ENCODE results near the gene HMBS.

- TF ChIP-seq, protein P1, sequence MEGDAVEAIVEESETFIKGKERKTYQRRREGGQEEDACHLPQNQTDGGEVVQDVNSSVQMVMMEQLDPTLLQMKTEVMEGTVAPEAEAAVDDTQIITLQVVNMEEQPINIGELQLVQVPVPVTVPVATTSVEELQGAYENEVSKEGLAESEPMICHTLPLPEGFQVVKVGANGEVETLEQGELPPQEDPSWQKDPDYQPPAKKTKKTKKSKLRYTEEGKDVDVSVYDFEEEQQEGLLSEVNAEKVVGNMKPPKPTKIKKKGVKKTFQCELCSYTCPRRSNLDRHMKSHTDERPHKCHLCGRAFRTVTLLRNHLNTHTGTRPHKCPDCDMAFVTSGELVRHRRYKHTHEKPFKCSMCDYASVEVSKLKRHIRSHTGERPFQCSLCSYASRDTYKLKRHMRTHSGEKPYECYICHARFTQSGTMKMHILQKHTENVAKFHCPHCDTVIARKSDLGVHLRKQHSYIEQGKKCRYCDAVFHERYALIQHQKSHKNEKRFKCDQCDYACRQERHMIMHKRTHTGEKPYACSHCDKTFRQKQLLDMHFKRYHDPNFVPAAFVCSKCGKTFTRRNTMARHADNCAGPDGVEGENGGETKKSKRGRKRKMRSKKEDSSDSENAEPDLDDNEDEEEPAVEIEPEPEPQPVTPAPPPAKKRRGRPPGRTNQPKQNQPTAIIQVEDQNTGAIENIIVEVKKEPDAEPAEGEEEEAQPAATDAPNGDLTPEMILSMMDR (IDR thresholded peaks at IDR 0.05): no peak
- no peak for TF ChIP-seq POLR2A (IDR thresholded peaks at IDR 0.05)
- no peak for TF ChIP-seq POLR2AphosphoS5 (IDR thresholded peaks at IDR 0.05)
Observed at GRCh38 chr11:119113716-119114115, 29.0 kb downstream of the HMBS start.
